Stimulated activated naive CD8-positive, alpha-beta T cell treated with anti-CD3 and anti-CD28 coated beads, Interleukin-15, amount 100 ng/mL, for 72 hours (primary cell): ENCODE measurements around the gene NAPSA.

ENCODE experiments used
- ATAC-seq: fragments of 150-1000 bp; cut with Tn5 transposase; 2 replicates; pipeline ENCODE4 v1.10.0; 2021; ENCODE audit warnings: mild to moderate bottlenecking, moderate library complexity
- DNase-seq, 2 donors: peaks; one replicate each; pipeline ENCODE4 v3.0.0; 2021 to 2022
- H3K27ac Mint-ChIP-seq, 2 donors: one replicate each; pipeline ENCODE4 v1.8.0; 2022; ENCODE audit warnings: mild to moderate bottlenecking in 2 of 2, mixed read lengths in 2 of 2, moderate library complexity in 2 of 2
- H3K27me3 Mint-ChIP-seq: one replicate; pipeline ENCODE4 v1.8.0; 2022; ENCODE audit warnings: mixed read lengths
- H3K4me1 Mint-ChIP-seq: one replicate; pipeline ENCODE4 v1.8.0; 2022; ENCODE audit warnings: mild to moderate bottlenecking, mixed read lengths
- H3K4me3 Mint-ChIP-seq, 2 donors: one replicate each; pipeline ENCODE4 v1.8.0; 2022; ENCODE audit warnings: mild to moderate bottlenecking in 2 of 2, mixed read lengths in 2 of 2, moderate library complexity in 1 of 2
- H3K9me3 Mint-ChIP-seq, 2 donors: one replicate each; pipeline ENCODE4 v1.8.0; 2022; ENCODE audit warnings: mixed read lengths in 2 of 2

The NAPSA gene

GRCh38 chr19:50309396-50310125 lies 55.9 kb downstream of the NAPSA start:
- H3K27ac Mint-ChIP-seq, result no peak overlapping the region
- DNase-seq, result no peak
- ATAC-seq, result peak; percentile 43
- peaks cover 14% of the 10 kb centered on the region for H3K4me1 Mint-ChIP-seq
- H3K9me3 Mint-ChIP-seq, result no peaks in the 10 kb centered on the region
- peaks cover 90% of the 10 kb centered on the region for H3K27me3 Mint-ChIP-seq
- H3K4me3 Mint-ChIP-seq, result no peak overlapping the region

GRCh38 chr19:50308991-50309390 lies 56.4 kb downstream of the NAPSA start:
- Mint-ChIP-seq H3K4me3 (no peak overlapping the region), H3K9me3 (no peaks in the 10 kb centered on the region), H3K4me1 (peaks cover 10% of the 10 kb centered on the region), H3K27ac (no peak overlapping the region), H3K27me3 (peaks cover 88% of the 10 kb centered on the region)
- ATAC-seq, result no peak
- DNase-seq, result no peak
